ENCODE data around the gene CLIP1.
"Not testable (repeated sequence)": the region's sequence is repeated elsewhere in the genome, so short reads cannot be mapped to it uniquely, and the experiment has no call there.

CLIP1 gene

GRCh38 chr12:122309564-122310121 is 112.8 kb downstream of the CLIP1 start:
- DNase-seq, result peak; percentile 51

GRCh38 chr12:122308811-122309210 is 113.7 kb downstream of the CLIP1 start:
- no peak for DNase-seq

GRCh38 chr12:122306407-122306806 is 116.1 kb downstream of the CLIP1 start:
- DNase-seq, result peak; percentile 64

GRCh38 chr12:122304924-122305323 is 117.5 kb downstream of the CLIP1 start:
- DNase-seq, result no peak

GRCh38 chr12:122303068-122303467 is 119.4 kb downstream of the CLIP1 start:
- peak; percentile 10 for DNase-seq

- no peak for DNase-seq
Measured at GRCh38 chr12:122298071-122298748, 124.3 kb downstream of the CLIP1 start.

GRCh38 chr12:122297494-122297893 is 125.0 kb downstream of the CLIP1 start:
- DNase-seq, result no peak

GRCh38 chr12:122295877-122296276 is 126.6 kb downstream of the CLIP1 start:
- DNase-seq, result no peak

- DNase-seq, result no peak
Measured at GRCh38 chr12:122293081-122293480, 129.4 kb downstream of the CLIP1 start.

GRCh38 chr12:122291431-122291830 is 131.0 kb downstream of the CLIP1 start:
- no peak for DNase-seq

GRCh38 chr12:122283680-122284079 is 138.8 kb downstream of the CLIP1 start:
- DNase-seq, result no peak

- DNase-seq, result peak; percentile 35
Measured at GRCh38 chr12:122282061-122282460, 140.4 kb downstream of the CLIP1 start.

- peak; percentile 31 for DNase-seq
Measured at GRCh38 chr12:122276242-122276641, 146.2 kb downstream of the CLIP1 start.

GRCh38 chr12:122275459-122275858 is 147.0 kb downstream of the CLIP1 start:
- DNase-seq, result peak; percentile 4

GRCh38 chr12:122266230-122266901 is 156.1 kb downstream of the CLIP1 start, which contains the start of gene VPS33A:
Gene VPS33A (minus strand): TSS chr12:122266494. CDS start chr12:122266408, 86 bp downstream.
- peak; percentile 99 for DNase-seq

GRCh38 chr12:122265886-122266229 is 156.6 kb downstream of the CLIP1 start:
- DNase-seq, result peak; percentile 84

GRCh38 chr12:122265476-122265875 is 157.0 kb downstream of the CLIP1 start:
- DNase-seq, result no peak

- not testable (repeated sequence) for DNase-seq
Measured at GRCh38 chr12:122260735-122261134, 161.7 kb downstream of the CLIP1 start.

- not testable (repeated sequence) for DNase-seq
Measured at GRCh38 chr12:122258939-122259338, 163.5 kb downstream of the CLIP1 start.

GRCh38 chr12:122258462-122258861 is 164.0 kb downstream of the CLIP1 start:
- DNase-seq, result not testable (repeated sequence)

- DNase-seq, result no peak
Measured at GRCh38 chr12:122250536-122250935, 171.9 kb downstream of the CLIP1 start.

GRCh38 chr12:122250047-122250446 is 172.4 kb downstream of the CLIP1 start:
- DNase-seq, result no peak

GRCh38 chr12:122245553-122245952 is 176.9 kb downstream of the CLIP1 start:
- DNase-seq, result no peak

Measured in islet precursor cell (in vitro differentiated cells).